Raji (cell line): ENCODE results near the gene ANKH.

Experiments used
- POLR2A ChIP-seq: IDR thresholded peaks from 2 replicates; pipeline ENCODE4 v1.6.1; 2011; ENCODE audit warnings: low read depth, low read length, control low read depth; ENCODE audit not compliant: insufficient read depth

Gene ANKH

DNA sequence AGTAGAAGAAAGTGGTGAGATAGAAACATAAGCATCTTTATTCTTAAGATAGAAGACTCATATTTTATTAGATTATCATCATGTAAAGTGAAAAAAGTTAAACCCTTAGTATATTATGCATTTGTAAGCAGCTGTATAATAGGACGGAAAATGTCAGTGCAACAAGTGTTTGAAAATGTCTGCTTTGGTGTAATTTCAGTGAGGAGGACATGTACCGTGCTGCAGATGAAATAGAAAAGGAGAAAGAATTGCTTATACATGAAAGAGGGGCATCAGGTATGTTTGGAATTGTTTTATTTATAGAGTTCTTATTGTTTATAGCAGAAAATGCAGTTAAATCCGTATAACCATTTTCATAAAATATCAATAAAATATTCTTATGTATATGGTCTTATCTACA, 198.1 kb downstream of the ANKH start:
- TF ChIP-seq POLR2A, result no peak

DNA sequence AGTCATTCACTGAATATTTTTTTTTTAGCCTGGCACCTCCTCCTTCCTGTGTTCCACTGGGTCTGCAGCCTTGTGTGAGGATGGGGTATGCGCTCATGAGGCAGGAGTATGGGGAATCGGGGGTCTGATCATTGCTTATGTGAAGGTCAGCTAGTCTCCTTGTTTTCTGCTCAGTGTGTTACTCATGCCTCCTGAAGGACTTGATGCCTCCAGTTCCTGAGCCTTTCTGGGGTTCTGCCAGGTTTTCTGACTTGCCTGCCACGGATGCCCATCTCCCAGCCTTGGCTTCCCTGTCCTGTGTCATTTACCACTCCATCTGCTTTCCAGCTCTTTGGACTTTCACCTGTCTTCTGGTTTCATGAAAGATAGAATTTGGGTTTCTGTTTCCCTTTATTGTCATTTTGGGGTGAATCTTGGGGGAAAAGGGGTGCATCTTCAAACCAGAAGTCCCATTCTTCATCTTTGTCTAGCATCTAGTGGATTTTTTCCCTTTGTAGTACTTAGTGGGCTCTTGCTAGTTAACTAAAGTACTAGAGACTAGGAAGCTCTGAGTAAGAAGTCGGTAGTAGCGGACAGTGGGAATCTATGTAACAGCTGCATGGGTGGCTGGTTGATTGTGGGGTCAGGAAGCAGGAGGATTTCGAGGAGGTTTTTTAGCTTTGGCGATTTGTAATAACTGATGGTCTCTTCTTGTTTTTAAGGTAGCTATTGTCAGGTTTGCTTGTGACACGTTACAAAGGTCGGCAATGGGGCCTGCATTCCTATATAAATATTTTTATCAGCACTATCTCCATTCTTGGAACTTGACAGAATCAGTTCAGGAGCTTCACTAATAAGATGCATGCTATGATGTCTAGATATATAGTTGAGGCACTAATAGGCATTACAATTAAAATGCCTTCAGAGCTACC, 198.8 kb downstream of the ANKH start:
- TF ChIP-seq POLR2A, result no peak

DNA sequence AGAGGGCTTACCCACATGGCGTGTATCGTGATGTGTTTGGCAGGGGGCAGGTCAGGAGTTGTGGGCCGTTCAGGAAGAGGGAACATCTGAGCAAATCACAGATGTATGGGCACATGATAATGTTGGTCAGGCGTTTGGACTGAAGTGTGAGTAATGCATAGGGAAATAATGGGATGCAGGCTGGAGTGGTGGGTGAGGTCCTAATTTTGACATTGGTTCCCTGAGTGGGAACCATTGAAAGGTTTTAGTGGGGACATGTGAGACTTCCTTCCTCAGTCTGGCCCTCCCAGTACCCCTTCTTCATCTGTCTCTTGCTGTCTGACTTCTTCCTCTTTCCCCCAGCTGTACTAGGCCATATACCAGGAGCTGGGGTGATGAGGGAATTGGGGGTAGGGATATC, 199.5 kb downstream of the ANKH start:
- TF ChIP-seq POLR2A, result no peak

DNA sequence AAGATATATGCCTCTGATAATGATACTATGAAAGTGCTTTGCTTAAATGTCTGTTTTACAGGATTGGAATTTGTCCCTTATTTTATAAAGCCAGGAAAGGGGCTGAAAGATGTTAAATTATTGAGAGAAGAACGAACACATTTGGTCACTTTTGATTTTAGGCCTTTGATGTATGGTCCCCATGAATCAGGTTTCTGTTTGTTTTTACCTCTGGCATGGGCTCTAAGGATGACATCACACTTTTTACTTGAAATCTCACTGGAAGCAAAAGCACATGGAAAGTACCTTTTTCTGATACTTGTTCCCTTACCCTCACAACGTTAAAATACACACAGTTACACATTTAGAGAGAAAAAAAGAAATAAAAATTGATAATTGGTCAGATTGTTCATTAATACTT, 200.2 kb downstream of the ANKH start:
- no peak for TF ChIP-seq POLR2A

DNA sequence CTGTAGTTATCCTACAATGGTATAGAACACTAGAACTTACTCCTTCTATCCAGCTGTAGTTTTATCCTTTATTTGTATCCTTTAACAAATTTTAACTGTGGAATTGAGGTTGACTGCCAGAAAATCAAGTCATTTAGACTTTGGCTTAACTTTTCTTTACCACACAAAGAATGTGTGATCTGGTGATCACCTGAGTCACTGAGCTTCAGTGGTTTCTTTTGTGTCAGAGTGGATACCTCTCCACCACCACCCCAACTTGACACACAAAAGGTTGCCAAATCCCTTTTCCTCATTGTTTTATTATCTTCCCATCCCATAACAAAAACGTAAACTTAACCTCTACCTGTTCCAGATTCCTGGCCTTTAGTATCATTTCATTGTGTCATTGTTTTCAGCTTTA, 201.6 kb downstream of the ANKH start:
- TF ChIP-seq POLR2A, result no peak

DNA sequence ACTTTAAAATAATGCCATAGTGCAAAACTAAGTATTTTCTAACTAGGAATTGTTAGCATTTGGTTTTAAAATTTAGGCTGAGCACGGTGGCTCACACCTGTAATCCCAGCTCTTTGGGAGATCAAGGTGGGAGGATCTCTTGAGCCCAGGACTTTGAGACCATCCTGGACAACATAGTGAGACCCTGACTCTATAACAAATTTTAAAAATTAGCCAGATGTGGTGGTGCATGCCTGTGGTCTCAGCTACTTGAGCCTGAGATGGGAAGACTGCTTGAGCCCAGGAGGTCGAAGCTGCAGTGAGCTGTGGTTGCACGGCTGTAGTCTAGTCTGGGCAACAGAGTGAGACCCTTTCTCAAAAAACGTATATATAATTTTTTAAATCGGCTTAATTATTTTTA, 202.2 kb downstream of the ANKH start:
- TF ChIP-seq POLR2A, result no peak

DNA sequence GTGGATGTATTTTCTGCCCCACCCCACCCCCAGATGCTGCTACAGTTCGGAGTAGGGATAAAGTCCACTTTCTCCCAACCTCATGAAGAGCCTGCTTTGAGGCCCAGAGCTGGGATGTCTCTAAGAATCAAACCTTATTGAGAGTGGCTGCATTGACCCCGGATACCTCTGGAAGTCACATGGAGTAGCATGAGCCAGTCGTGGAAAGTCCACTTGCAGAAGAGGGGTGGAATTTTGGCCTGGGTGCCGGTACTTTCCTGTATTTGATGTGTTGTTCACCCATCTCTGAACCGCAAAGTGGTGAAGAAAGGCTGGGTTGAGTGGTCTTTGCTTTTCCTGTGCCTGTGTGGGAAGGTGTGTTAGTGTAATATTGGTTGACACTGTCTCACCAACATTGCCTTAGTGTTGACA, 203.4 kb downstream of the ANKH start:
- TF ChIP-seq POLR2A, result no peak

DNA sequence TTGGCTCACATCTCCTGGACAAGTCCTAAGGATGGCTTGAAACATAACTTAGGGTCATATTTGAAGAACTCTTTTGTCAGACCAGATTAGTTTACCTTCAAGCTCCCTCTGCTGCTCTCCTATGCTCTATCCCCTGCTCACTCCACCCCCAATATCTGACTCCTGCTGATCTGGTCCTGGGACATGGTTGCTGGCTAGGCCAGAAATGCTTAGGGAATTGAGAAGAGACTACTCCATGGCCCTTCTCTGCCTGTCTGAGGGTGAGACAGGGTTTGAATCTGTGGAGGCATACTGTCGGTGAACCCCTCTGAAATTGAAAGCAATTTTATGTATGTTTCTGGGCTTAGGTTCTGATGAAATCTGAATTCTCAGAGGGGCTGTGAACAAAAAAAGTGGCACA, 203.8 kb downstream of the ANKH start:
- TF ChIP-seq POLR2A, result no peak

DNA sequence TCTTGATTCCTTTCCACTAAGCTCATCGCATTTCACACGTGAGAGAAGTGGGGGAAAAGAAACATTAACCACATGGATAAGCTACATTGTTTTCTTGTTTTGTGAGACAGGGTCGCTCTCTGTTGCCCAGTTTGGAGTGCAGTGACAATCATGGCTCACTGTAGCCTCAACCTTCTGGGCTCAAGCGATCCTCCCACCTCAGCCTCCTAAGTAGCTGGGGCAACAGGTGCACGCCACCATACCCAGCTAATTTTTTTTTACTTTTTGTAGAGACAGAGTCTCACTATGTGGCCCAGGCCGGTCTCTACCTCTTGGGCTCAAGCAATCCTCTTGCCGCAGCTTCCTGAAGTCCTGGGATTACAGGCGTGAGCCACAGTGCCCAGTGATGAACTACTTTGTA, 204.3 kb downstream of the ANKH start:
- TF ChIP-seq POLR2A, result no peak

DNA sequence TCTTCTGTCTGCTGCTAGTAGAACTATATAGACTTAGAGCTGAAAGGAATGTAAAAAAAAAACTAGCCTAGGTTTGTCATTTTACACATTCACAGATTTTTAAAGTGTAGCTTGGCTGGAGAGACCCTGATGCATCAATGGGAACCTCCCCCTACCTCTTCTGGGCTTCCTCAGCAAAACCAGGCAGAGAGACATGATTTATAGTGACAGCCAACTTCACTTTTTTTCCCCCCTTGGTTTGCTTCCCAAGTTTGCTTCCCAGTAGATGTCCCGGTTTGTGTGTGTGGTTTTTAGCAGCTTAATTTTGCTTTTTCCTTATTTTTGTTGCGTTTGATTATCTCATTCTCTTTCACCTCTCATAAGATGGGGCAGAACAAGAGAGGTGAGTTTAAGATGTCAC, 205.2 kb downstream of the ANKH start:
- TF ChIP-seq POLR2A, result no peak

DNA sequence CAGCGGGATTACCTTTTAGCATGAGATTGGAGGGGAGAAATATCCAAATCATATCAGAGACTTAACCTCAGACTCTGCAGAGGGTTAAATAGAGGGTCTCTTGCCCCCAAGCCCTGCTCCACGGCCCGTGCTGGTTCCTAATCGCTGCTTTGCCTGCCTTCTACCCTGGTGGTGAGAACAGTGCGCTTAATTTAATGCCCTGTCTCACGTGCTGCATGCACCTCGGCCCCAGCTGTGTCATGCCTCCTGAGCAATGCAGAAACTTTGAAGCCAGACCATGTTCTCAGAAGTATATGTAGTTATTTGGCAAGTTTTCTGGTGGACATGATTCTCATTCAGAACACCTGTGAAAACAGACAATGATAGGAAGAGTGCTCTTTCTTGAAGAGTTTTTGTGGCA, 205.6 kb downstream of the ANKH start:
- peak; percentile 64 for TF ChIP-seq POLR2A

DNA sequence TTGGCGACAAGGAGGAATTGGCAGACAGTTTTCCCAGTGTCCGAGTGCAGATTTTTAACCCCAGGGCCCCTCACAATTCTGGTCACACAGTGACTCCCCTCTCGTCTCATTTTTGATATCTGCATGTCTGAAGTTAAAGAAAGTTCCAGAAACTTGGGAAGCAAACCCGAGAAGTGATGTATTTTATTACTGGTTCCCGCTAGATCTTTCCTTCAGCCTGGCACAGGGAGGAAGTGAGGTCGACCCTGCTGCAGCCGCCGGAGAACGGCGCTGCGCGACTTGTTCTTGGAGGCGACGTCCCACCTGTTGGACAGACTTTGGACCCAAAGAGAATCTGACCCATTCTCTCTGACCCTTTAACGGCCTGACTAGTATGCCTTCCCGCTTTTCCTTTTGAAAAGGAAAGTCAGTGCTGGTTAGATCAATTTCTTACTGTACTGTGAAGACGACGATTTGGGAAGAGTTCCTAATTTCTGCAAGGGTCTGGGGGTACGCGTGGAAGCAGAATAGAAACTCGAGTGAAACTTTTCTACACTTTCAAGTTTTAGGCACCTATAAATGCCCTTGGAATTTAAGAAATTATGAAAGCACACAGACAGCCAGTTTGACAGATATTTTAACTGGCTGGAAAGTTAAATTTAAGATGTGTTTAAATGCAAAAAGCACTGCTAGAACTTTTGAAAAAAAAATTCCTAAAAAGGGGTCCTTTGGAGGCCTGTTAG, 206.3 kb downstream of the ANKH start:
- TF ChIP-seq POLR2A, result no peak

DNA sequence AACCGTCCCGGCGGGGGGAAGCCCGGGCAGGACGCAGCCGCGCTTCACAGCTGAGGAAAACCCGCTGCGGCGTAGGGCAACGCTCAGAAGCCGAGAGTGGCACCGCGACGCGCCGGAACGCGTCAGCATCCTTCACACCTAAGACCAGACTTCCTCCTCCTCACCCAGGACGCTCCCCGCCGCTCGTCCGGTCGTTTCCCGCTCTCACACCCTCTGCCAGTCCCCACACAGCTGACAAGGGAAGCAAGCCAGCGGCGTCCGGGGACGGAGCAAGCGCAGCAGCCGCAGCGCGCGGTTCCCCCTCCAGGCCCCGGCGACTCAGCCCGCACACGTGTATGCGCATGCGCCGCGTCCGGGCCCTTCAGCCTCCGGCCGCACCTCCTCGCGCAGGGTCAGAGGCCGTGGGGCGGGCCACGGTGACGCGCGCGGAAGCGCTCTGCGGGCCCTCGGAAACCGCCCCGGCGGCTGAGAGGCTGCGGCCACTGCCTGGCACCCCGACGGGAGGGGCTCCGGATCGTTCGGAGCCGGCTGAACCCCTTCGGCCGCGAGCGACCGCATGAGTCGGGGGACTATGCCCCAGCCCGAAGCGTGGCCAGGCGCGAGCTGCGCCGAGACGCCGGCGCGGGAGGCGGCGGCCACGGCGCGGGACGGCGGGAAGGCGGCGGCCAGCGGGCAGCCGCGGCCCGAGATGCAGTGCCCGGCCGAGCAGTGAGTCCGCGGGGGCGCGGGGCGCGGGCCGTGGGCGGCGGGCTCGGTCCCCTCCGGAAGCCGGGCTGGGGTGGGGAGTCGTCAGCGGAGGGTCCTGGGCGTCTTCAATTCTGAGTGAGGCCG, 207.1 kb downstream of the ANKH start, which contains the start of gene OTULIN:
Gene OTULIN (plus strand): TSS at position 449 of the 831 bp plus-strand sequence. CDS start 108 bp downstream, at position 557.
- TF ChIP-seq POLR2A, result peak; percentile 91

DNA sequence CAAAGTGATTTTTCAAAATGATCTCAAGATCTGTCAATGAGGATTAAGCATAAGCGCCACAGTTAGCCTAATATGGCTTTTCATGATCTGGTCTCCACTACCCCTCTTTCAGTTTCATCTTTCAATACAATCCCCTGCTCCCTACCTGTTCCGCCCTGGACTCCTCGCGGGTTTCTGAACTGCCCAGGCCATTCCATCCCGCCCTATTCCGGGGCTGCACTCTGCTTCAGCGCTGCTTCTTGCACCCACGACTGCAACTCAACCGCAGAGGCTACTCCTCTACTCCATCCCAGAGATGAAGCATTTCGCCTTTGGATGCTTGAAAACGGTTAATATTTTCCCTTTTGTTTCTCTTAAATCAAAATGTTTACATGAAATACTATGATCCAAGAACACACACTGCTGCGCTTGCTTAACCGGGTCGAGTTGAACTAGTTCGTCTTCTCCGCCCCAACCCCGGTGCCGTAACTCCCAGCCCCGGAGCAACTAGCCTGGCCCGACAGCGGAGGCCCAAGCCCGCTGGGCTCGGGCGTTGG, 207.8 kb downstream of the ANKH start:
- TF ChIP-seq POLR2A, result no peak

DNA sequence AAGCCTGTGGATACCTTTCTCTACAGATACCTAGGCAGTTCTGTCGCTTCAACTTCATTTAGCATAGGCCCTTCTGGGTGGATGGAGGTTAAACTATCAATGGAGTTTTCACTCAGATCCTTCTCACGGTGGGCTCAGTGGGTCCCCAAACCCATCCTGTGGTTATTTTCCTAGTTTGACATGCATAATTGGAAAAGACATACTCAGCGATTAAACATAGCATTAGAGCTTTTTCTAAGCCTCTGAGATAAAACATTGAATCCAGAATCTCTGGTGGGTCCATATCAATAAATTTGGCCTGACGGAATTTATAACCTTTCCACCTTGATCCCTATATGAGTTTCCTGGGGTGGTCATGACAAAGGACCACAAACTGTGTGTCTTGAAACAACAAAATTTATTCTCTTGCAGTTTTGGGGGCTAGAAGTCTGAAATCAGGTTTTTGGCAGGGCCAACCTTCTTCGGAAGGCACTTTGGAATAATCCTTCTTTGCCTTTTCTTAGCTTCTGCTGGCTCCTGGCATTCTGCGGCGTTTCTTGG, 208.8 kb downstream of the ANKH start:
- TF ChIP-seq POLR2A, result no peak
